WI38 (cell line): ENCODE measurements around the gene ZBTB9.

Source experiments
- H3K4me3 ChIP-seq: 2 replicates; pipeline ENCODE4 v1.5.1; 2011; ENCODE audit warnings: low read depth, mild to moderate bottlenecking, control low read depth, low read length
- TF ChIP-seq, protein P1 (sequence below): IDR thresholded peaks from 2 replicates; pipeline ENCODE4 v1.5.1; 2012; ENCODE audit warnings: low read depth, mild to moderate bottlenecking, control low read depth, low read length

The ZBTB9 gene

DNA sequence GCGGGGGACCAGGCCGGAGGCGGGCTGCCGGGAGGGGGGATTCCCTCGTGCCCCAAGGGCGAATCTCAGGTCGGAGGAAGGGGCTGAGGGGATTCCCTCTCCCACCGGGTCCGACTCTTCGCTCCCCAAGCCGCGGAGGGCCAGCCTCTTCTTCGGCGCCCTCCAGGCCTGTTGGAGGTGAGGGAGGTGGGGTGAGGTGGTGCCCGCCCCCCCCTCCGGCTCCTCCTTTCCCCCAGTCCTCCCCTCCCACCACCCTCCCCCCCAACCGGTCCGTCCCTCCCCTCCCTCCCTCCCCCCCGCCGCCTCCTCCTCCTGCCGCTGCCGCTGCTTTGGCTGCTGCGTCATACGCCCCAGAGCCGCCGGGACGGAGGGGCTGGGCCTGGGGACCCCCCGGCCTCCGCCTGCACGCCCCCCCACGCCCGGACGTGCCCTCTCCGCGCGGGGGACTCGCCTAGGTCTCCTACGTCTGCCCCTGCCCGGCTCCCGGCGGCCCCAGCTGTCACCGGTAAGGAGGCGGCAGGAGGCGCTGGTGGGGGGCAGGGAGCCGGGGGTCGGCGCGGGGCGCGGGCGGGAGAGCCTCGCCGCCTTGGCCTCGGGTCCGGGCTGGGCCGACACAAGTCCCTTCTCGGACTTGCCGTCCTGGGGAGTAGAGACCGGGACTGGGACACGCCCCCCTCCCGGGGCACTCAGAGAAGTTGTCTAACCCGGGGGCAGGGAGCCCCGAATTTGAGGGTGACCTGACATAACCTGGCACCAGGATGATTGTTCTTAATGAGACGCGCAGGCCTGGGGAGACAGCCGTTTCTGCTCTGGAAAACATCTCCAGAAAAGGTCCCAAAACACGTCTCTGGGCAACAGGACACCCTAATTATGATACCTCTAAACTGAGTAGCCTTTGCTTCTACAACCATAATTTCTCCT is 43.4 kb upstream of the ZBTB9 start, which contains the start of gene PHF1:
Gene PHF1 (plus strand): TSS at position 304 of the 921 bp plus-strand sequence. CDS start 1,250 bp downstream, outside the sequence.
- TF ChIP-seq, protein P1, sequence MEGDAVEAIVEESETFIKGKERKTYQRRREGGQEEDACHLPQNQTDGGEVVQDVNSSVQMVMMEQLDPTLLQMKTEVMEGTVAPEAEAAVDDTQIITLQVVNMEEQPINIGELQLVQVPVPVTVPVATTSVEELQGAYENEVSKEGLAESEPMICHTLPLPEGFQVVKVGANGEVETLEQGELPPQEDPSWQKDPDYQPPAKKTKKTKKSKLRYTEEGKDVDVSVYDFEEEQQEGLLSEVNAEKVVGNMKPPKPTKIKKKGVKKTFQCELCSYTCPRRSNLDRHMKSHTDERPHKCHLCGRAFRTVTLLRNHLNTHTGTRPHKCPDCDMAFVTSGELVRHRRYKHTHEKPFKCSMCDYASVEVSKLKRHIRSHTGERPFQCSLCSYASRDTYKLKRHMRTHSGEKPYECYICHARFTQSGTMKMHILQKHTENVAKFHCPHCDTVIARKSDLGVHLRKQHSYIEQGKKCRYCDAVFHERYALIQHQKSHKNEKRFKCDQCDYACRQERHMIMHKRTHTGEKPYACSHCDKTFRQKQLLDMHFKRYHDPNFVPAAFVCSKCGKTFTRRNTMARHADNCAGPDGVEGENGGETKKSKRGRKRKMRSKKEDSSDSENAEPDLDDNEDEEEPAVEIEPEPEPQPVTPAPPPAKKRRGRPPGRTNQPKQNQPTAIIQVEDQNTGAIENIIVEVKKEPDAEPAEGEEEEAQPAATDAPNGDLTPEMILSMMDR = no peak
- H3K4me3 ChIP-seq = peak within 1 kb of the TSS; percentile 83

DNA sequence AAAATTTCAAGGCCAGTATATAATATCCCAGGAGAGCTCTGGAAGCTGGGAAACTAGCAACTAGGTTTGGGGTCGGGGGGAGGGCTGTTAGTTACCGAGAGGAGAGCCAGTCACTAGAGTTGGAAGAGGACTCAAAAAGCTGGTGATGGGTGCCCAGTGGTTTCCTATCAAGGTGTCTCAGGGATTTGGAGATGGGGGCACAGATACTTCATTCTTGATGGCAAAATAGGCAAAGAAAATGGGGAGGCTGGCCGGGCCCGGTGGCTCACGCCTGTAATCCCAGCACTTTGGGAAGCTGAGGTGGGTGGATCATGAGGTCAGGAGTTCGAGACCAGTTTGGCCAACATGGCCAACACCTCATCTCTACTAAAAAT is 42.8 kb upstream of the ZBTB9 start:
- H3K4me3 ChIP-seq = peak overlapping the region; percentile 83
- TF ChIP-seq, protein P1 = no peak

DNA sequence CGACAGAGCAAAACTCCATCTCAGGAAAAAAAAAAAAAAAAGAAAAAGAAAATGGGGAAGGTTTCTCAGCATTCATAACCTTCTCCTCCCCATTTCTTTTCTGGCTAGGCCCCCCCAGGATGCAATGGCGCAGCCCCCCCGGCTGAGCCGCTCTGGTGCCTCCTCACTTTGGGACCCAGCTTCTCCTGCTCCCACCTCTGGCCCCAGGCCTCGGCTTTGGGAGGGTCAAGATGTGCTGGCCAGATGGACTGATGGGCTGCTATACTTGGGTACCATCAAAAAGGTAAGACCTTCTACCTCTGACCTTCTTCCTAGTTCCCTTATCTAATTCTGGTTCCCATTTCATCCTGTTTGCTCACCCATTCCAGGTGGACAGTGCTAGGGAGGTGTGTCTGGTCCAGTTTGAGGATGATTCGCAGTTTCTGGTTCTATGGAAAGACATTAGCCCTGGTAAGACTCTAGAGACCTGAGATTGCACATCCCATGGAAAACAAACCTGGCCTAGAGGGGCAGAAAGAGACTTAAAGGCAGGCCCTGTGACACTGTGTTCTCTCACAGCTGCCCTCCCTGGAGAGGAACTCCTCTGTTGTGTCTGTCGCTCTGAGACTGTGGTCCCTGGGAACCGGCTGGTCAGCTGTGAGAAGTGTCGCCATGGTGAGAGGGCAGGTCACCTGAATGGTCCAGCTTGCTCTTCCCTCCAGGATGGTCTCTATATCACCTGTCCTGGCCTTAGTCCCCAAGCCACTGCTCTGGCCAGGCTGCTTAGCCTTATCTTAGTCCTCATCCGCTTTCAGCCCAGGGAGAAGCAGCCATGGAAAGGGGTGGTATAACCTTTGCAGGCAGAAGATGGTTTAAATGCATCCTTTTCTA is 42.0 kb upstream of the ZBTB9 start:
- TF ChIP-seq, protein P1 = no peak
- H3K4me3 ChIP-seq = peak overlapping the region; percentile 83

DNA sequence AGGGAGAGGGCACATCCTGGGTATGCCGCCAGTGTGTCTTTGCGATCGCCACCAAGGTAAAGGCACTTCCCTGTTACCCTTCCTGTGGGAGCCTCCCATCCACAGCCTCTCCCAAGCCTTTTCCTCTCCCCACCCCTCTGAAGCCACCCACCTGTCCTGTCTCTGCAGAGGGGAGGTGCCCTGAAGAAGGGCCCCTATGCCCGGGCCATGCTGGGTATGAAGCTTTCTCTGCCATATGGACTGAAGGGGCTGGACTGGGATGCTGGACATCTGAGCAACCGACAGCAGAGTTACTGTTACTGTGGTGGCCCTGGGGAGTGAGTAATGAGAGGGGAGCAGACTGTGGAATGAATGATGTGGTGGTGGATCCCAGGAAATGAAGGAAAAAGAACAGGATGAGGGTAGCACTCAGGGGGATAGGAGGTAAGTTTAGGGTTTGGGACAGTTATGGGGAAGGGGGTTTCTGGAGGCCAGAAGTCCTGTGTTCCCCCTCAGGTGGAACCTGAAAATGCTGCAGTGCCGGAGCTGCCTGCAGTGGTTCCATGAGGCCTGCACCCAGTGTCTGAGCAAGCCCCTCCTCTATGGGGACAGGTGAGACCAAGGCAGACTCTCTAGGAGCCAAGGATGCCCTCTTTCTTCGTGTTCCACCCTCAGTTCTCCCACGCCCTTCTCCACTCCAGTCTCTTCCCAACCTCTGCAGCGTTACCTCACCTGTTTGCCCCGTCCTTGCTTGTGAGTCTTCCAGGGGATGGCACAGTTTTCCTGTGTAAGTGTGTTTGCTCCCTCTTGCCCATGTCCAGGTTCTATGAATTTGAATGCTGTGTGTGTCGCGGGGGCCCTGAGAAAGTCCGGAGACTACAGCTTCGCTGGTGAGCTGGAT is 40.9 kb upstream of the ZBTB9 start:
- H3K4me3 ChIP-seq = no peak overlapping the region
- TF ChIP-seq, protein P1 = no peak

DNA sequence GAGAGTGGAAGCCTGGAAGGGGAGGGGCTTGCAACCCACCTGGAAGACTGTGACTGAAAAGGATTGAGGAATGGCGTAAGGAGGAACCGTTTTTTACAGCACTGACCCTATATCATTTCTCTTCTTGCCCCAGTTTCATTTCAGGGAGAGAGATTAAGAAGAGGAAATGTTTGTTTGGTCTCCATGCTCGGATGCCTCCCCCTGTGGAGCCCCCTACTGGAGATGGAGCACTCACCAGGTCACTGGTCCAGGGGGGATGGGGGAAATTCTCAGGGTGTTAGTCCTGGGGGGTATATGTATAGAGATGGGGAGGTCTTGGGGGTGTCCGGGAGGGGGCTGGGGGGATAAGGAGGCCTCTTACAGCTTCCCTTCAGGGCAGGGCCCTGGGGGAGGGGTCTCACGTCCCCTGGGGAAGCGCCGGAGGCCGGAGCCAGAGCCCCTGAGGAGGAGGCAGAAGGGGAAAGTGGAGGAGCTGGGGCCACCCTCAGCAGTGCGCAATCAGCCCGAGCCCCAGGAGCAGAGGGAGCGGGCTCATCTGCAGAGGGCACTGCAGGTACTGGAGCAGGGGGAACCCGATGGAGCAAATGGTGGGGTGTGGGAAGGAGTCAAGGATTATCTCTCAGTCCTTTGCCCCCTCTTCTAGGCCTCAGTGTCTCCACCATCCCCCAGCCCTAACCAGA is 39.6 kb upstream of the ZBTB9 start:
- no peak overlapping the region for H3K4me3 ChIP-seq
- TF ChIP-seq, protein P1 = peak; percentile 45; the same call in 1 of the 2 replicates

DNA sequence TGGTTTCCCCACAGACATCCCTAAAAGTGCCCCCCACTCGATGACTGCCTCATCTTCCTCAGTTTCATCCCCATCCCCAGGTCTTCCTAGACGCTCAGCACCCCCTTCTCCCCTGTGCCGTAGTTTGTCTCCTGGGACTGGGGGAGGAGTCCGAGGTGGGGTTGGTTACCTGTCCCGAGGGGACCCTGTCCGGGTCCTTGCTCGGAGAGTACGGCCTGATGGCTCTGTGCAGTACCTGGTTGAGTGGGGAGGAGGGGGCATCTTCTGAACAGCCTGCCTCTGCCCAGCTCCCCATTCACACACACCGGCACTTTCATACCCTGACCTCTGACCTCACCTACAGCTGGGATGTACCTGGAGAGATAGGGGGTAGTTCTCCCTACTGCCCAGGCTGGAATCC is 38.5 kb upstream of the ZBTB9 start:
- TF ChIP-seq, protein P1 = no peak
- H3K4me3 ChIP-seq = peak overlapping the region; percentile 66
